GM12865 (cell line): ENCODE results near the gene L1CAM.
"Not testable (repeated sequence)": the region's sequence is repeated elsewhere in the genome, so short reads cannot be mapped to it uniquely, and the experiment has no call there.

Experiments
- DNase-seq: peaks from one replicate; pipeline ENCODE4 v3.0.0; 2010; ENCODE audit warnings: low read depth
- H3K4me3 ChIP-seq: 2 replicates; pipeline ENCODE4 v1.5.1; 2011; ENCODE audit warnings: mild to moderate bottlenecking, low read depth, low read length, control low read depth
- CTCF ChIP-seq: IDR thresholded peaks from 2 replicates; pipeline ENCODE4 v1.5.1; 2011; ENCODE audit warnings: low read length, control low read depth, low read depth, inconsistent platforms; ENCODE audit not compliant: insufficient read depth; ENCODE audit errors: missing control alignments

Gene L1CAM

DNA sequence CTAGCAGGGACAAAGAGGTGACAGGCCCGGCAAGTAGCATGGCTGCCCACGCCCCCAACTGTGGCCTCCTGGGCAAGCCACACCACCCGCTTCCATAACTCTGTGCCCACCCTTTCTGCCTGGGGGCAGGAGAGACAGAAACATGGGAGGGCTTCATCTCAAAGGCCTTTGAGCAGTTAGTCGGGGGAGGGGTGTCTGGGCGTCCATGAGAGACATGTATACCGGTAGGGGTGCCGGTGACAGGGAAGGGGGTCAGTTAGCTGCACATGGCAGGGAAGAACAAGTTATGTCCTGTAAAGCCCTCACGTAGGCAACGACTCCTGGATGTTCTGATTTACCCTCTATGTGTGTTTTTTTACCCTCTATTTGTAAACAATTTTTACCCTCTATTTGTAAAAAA, 64.9 kb downstream of the L1CAM start:
- H3K4me3 ChIP-seq: no peak overlapping the region
- no peak for DNase-seq
- TF ChIP-seq CTCF: no peak

GRCh38 chrX:153820601-153821000, 65.4 kb downstream of the L1CAM start:
- TF ChIP-seq CTCF: no peak
- DNase-seq: no peak
- H3K4me3 ChIP-seq: no peak overlapping the region

GRCh38 chrX:153819384-153820040, 66.5 kb downstream of the L1CAM start:
- no peak for DNase-seq
- TF ChIP-seq CTCF: no peak
- H3K4me3 ChIP-seq: no peak overlapping the region

GRCh38 chrX:153818571-153819383, 67.2 kb downstream of the L1CAM start:
- H3K4me3 ChIP-seq: no peak overlapping the region

DNA sequence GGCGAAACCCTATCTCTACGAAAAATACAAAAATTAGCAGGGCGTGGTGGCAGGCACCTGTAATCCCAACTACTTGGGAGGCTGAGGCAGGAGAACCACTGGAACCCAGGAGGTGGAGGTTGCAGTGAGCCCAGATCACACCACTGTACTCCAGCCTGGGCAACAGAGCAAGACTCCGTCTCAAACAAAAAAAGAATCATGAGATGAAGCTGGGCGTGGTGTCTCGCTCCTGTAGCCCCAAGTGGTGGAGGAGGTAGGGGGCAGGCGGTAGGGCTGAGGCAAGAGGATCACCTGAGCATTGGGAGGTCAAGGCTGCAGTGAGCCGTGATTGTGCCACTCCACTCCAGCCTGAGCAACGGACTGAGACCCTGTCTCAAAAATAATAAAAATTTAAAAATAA, 67.9 kb downstream of the L1CAM start:
- not testable (repeated sequence) for DNase-seq, H3K4me3 ChIP-seq

More at GRCh38 chrX:153818571-153819383, 67.2 kb downstream of the L1CAM start:
- TF ChIP-seq CTCF: no peak
- no peak for DNase-seq

- no peak for DNase-seq
- H3K4me3 ChIP-seq: no peak overlapping the region
Observed at GRCh38 chrX:153816831-153817690, 68.9 kb downstream of the L1CAM start.

More at GRCh38 chrX:153816831-153817690, 68.9 kb downstream of the L1CAM start:
- TF ChIP-seq CTCF: no peak
